Measurements from ENCODE around the gene TROAP.
A peak's percentile ranks its signal among the peaks of the same experiment; 100 is the strongest.
"Not testable (repeated sequence)": the region's sequence is repeated elsewhere in the genome, so short reads cannot be mapped to it uniquely, and the experiment has no call there.

The TROAP gene

DNA sequence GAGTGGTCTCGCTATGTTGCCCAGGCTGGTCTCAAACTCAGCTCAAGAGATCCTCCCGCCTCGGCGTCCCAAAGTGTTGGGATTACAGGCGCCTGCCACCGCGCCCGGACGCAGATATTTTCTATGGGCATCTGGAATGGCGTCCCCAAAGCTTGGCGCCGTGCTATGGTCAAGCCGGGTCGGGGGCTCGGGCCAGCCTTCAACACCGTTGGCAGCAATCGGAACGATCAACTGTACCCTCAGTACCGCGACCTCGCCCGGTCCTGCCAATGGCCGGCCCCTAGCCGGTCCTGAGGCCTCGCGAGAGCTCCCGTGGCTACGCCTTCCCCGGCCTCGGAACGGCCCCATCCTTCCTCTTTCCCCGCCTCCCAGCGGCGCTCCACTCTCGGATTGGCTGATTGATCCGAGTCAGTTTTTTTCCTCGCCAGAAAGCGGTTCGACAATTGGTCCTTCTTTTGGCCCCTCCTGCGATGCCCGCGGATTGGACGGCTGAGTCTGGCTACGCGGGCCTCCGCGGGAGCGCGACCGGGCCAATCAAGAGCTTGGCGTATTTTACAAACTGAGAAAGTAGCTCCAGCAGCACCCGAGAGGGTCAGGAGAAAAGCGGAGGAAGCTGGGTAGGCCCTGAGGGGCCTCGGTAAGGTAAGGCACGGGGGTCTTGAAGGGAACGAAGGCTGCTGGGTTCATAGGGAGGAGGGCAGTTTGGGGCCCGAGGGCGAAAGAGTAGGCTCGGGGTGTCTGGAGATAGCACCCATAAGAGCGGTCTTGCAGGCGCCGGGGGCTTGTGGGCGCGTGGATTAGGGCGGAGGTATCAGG, at the start of gene TROAP:
Gene TROAP (plus strand): TSS at position 548 of the 816 bp plus-strand sequence. CDS start 354 bp downstream, outside the sequence.
- peaks cover 21% of the 10 kb centered on the region for H3K4me1 Mint-ChIP-seq
- no peaks in the 10 kb centered on the region for H3K27me3 Mint-ChIP-seq
- peak within 1 kb of the TSS; percentile 87 for H3K27ac Mint-ChIP-seq
- H3K4me3 Mint-ChIP-seq: peak within 1 kb of the TSS; percentile 96
- no peaks in the 10 kb centered on the region for H3K9me3 Mint-ChIP-seq
- no peaks in the 10 kb centered on the region for H3K36me3 Mint-ChIP-seq

DNA sequence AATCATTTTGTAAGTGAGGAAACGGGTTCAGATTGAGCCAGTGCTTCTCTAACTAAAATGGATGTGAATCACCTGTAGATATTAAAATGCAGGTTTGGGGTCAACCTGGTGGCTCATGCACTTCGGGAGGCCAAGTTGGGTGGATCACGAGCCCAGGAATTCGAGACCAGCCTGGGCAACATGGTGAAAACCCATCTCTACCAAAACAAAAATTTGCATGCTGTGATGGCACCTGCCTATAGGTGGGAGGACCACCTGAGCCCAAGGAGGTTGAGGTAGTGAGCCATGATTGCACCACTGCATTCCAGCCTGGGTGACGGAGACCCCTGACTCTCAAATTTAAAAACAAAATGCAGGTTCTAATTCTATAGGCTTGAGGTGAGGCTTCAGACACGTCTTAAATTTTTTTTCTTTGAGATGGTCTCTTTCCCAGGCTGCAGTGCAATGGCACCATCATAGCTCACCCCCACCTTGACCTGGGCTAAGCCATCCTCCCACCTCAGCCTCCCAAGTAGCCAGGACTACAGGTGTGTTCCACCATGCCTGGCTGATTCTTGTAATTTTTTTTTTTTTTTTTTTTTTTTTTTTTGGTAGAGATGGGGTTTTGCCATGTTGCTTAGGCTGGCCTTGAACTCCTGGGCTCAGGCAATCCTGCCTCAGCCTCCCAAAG, 49.2 kb upstream of the TROAP start:
- Mint-ChIP-seq H3K9me3 (no peaks in the 10 kb centered on the region), H3K4me3 (no peak overlapping the region), H3K27ac (no peak overlapping the region), H3K27me3 (no peaks in the 10 kb centered on the region), H3K4me1 (peaks cover 8% of the 10 kb centered on the region), H3K36me3 (peaks cover 9% of the 10 kb centered on the region)

- no peaks in the 10 kb centered on the region for H3K27me3 Mint-ChIP-seq
- no peak overlapping the region for H3K27ac Mint-ChIP-seq
- no peak overlapping the region for H3K4me3 Mint-ChIP-seq
- H3K9me3 Mint-ChIP-seq: no peaks in the 10 kb centered on the region
- H3K4me1 Mint-ChIP-seq: peaks cover 3% of the 10 kb centered on the region
- peaks cover 8% of the 10 kb centered on the region for H3K36me3 Mint-ChIP-seq
Measured at GRCh38 chr12:49274396-49275069, 48.5 kb upstream of the TROAP start.

DNA sequence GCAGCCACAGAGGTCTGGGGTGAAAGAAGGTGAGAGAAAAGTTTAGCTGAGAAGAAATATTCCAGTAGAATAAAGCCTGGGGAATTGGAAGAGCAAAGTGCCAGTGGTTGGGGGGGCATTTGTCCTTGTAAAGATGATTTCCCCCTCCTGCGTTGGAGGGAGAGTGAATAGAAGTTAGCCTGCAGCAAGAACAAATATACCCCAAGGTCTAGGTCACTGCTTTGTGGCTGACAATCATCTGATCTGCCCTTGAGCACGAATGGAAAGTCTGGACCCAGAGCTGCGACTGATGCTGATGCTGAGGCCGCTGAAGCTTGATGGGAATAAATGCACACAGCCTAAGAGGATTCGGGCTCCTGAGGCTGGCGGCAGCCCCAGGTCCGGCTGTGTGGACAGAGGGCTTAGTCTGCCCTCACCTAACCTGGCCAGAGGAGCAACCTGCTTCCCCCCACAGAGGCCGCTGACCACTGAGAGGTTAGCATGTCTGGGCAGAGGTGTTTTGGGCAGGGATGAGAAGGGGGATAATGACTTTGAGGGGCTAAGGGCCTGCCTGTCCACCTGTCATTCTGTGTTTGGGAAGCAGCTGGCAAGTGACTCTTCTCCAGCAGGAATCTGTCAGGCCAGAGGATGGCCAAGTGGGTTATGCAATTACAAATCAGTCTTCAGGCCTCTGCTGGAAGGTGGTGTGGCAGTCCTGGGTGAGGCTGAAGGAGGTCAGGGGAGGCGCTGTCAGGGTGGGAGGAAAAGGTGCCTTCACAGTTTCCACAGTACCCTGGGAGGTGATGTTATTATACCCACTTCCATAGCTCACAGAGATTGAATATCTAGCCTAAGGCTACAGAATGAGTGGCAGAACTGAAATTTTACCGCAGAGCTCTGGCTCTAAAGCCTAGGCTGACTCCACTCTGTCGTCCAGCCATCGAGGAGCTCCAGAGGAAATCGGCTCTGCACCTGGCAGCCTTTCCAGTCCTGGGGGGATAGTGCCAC, 46.5 kb upstream of the TROAP start:
- H3K4me1 Mint-ChIP-seq: no peaks in the 10 kb centered on the region
- H3K27ac Mint-ChIP-seq: no peak overlapping the region
- H3K27me3 Mint-ChIP-seq: no peaks in the 10 kb centered on the region
- H3K4me3 Mint-ChIP-seq: no peak overlapping the region
- no peaks in the 10 kb centered on the region for H3K9me3 Mint-ChIP-seq
- H3K36me3 Mint-ChIP-seq: peaks cover 6% of the 10 kb centered on the region

- Mint-ChIP-seq H3K36me3 (peaks cover 6% of the 10 kb centered on the region), H3K9me3 (no peaks in the 10 kb centered on the region), H3K27ac (no peak overlapping the region), H3K27me3 (no peaks in the 10 kb centered on the region), H3K4me1 (no peaks in the 10 kb centered on the region), H3K4me3 (no peak overlapping the region)
Measured at GRCh38 chr12:49277466-49277865, 45.6 kb upstream of the TROAP start.

DNA sequence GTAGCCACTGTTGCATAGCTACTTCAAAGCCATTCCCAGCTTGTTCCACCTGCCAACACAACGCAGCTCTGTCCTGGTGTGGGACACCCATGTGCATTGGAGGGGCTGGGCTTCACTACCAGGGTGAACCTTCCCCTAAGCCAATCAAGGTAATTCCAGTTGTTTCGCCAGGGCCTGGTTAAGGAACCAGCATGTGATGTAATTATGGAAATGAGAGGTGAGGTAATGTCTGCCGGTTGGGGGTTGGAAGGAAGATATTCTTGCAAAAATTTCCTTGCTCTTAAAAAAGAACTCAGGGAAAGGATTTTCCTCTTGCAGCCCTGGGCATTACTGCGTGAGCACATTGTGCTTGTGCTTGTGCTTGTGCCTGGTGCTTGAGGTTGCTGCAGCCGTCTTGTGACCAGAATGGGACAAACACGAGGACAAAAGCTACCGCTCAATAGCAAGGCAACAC, 43.3 kb upstream of the TROAP start:
- Mint-ChIP-seq H3K27me3 (no peaks in the 10 kb centered on the region), H3K4me3 (no peak overlapping the region), H3K27ac (no peak overlapping the region), H3K9me3 (no peaks in the 10 kb centered on the region), H3K4me1 (no peaks in the 10 kb centered on the region), H3K36me3 (no peaks in the 10 kb centered on the region)

- not testable (repeated sequence) for H3K4me3 Mint-ChIP-seq, H3K4me1 Mint-ChIP-seq, H3K9me3 Mint-ChIP-seq, H3K27me3 Mint-ChIP-seq, H3K36me3 Mint-ChIP-seq, H3K27ac Mint-ChIP-seq
Measured at GRCh38 chr12:49280545-49280944, 42.5 kb upstream of the TROAP start.

GRCh38 chr12:49282302-49282701, 40.8 kb upstream of the TROAP start:
- Mint-ChIP-seq H3K36me3 (no peaks in the 10 kb centered on the region), H3K27me3 (peaks cover 7% of the 10 kb centered on the region), H3K4me3 (no peak overlapping the region), H3K4me1 (no peaks in the 10 kb centered on the region), H3K27ac (no peak overlapping the region), H3K9me3 (no peaks in the 10 kb centered on the region)

- not testable (repeated sequence) for H3K27ac Mint-ChIP-seq, H3K36me3 Mint-ChIP-seq, H3K4me3 Mint-ChIP-seq, H3K4me1 Mint-ChIP-seq, H3K9me3 Mint-ChIP-seq
- H3K27me3 Mint-ChIP-seq: peaks cover 11% of the 10 kb centered on the region
Measured at GRCh38 chr12:49282740-49283375, 40.2 kb upstream of the TROAP start.

DNA sequence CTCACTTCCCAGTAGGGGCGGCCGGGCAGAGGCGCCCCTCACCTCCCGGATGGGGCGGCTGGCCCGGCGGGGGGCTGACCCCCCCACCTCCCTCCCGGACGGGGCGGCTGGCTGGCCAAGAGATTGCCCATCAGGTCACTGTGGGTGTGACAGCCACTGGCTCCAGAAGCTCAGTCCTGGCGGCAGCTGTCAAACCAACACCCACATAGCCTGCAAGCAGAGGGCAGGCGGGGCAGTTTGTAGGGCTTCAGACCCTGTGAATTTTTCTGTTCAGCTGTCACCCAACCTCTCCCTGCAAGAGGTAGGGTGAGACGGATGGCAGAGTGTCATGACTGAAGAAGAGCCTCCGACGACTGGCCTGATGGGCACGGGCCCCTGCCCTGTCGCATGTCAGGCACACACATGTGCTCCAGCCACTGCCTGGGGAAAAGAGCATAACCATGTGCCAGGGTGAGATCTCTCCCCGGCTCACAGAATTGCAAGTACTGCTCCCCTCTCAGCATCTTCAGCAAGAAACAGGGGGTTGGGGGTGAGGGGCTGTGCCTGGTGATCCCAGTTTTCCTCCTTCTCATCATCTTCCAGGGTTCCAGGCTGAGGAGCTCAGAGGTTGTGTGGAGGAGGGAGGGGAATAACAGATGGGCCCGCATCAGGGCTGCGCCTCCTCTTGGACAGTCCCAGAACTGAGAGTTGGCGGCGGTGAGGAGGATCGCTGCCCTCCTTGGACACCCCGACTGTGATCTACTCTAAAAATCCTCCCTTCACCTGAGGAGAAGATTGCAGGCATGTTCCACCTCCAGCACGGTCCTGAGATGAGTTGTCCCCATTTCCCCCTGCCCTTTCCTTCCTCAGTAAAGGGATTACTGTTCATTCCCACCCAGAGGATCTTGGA, 39.3 kb upstream of the TROAP start:
- Mint-ChIP-seq H3K27me3 (peaks cover 20% of the 10 kb centered on the region), H3K9me3 (no peaks in the 10 kb centered on the region), H3K36me3 (no peaks in the 10 kb centered on the region), H3K27ac (no peak overlapping the region), H3K4me3 (no peak overlapping the region), H3K4me1 (no peaks in the 10 kb centered on the region)

GRCh38 chr12:49284672-49285071, 38.4 kb upstream of the TROAP start:
- Mint-ChIP-seq H3K4me3 (no peak overlapping the region), H3K36me3 (no peaks in the 10 kb centered on the region), H3K27ac (no peak overlapping the region), H3K27me3 (peaks cover 22% of the 10 kb centered on the region), H3K4me1 (no peaks in the 10 kb centered on the region), H3K9me3 (no peaks in the 10 kb centered on the region)

DNA sequence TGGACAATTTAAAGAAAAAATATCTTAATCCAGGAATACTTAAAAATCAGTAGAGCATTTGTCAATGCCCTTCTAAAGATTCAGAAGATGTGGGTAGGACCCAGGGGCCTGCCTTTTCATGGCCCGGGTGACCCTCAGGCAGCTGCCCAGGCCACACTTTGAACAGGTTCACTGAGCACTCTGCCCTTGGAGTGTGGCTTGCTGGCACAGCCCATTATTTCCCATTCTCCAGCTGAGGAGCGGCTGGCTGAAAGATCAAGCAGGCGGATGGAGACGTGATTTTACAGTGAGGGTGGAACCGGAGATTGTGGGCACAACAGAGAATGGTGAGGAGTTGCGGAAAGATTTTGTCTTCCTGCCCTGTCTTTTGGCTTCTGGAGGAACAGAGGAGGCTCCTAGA, 35.2 kb upstream of the TROAP start:
- Mint-ChIP-seq H3K36me3 (no peaks in the 10 kb centered on the region), H3K4me1 (no peaks in the 10 kb centered on the region), H3K27ac (peak overlapping the region; percentile 71), H3K27me3 (peaks cover 24% of the 10 kb centered on the region), H3K9me3 (no peaks in the 10 kb centered on the region), H3K4me3 (no peak overlapping the region)

DNA sequence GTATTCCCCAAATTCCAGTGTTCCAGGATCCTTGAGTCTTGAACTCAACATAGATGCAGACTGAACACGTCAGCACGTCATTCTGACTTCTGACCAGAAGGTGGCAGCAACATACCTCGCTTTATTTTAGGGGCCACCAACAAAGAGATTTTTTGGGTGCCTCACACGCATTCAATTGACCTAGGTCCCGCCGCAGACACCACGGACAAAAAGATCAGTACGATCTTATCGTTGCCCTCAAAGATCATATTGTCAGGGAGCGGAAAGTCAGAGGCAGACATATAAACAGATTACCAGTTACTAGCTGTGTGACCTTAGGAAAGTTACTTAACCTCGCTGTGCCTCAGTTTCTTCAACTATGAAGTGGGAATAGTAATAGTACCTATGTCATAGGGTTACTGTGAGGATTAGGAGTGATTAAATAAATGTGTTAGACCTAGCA, 34.6 kb upstream of the TROAP start:
- H3K4me1 Mint-ChIP-seq: no peaks in the 10 kb centered on the region
- H3K9me3 Mint-ChIP-seq: no peaks in the 10 kb centered on the region
- H3K27ac Mint-ChIP-seq: peak overlapping the region; percentile 71
- no peak overlapping the region for H3K4me3 Mint-ChIP-seq
- peaks cover 24% of the 10 kb centered on the region for H3K27me3 Mint-ChIP-seq
- H3K36me3 Mint-ChIP-seq: no peaks in the 10 kb centered on the region
